Uterus (tissue), 2 donors: ENCODE measurements around the gene SLC39A6.

Source experiments
- POLR2A ChIP-seq, 2 donors: fragments of 450-650 bp; IDR thresholded peaks; one replicate each; pipeline ENCODE4 v1.6.1; 2016; ENCODE audit warnings: antibody characterized with exemption in 2 of 2, mild to moderate bottlenecking in 1 of 2, moderate library complexity in 1 of 2
- TF ChIP-seq, protein P1 (sequence below), 4 experiments: fragments of 200-600 bp in 2 of 4; fragments of 450-650 bp in 2 of 4; sonication (generic) in 2 of 4; IDR thresholded peaks; one replicate each; pipeline ENCODE4 v1.5.1; 2016 to 2019; ENCODE audit warnings: antibody characterized with exemption in 4 of 4, mild to moderate bottlenecking in 2 of 4, moderate library complexity in 1 of 4

- TF ChIP-seq POLR2A (IDR thresholded peaks at IDR 0.05) = no peak
- TF ChIP-seq, protein P1, sequence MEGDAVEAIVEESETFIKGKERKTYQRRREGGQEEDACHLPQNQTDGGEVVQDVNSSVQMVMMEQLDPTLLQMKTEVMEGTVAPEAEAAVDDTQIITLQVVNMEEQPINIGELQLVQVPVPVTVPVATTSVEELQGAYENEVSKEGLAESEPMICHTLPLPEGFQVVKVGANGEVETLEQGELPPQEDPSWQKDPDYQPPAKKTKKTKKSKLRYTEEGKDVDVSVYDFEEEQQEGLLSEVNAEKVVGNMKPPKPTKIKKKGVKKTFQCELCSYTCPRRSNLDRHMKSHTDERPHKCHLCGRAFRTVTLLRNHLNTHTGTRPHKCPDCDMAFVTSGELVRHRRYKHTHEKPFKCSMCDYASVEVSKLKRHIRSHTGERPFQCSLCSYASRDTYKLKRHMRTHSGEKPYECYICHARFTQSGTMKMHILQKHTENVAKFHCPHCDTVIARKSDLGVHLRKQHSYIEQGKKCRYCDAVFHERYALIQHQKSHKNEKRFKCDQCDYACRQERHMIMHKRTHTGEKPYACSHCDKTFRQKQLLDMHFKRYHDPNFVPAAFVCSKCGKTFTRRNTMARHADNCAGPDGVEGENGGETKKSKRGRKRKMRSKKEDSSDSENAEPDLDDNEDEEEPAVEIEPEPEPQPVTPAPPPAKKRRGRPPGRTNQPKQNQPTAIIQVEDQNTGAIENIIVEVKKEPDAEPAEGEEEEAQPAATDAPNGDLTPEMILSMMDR (IDR thresholded peaks at IDR 0.05) = no peak
Observed at GRCh38 chr18:36128530-36128870, 640 bp downstream of the SLC39A6 start.
